A549 (cell line): ENCODE data around the gene HTR3D. TPM values are rescaled to one million over a fixed set of nuclear protein-coding genes. Genes with fewer than 3 reads are reported as not detected.

Experiments
- ATAC-seq, 2 experiments: fragments of 200-7000 bp in 1 of 2; fragments of >200 bp in 1 of 2; cut with Nextera tagmentation in 1 of 2; cut with Tn5 transposase in 1 of 2; 3 replicates each; pipeline versions ENCODE4 v1.8.0 to v1.9.1; 2018 to 2020; ENCODE audit warnings: mild to moderate bottlenecking in 1 of 2, moderate library complexity in 1 of 2
- CTCF ChIA-PET: fragments of 300-600 bp; sonication (Branson Sonifier 250); formaldehyde crosslinking; extraction: SDS; loops from one replicate; lab custom pipeline; 2021; ENCODE audit warnings: antibody characterized with exemption, inconsistent platforms; lab: Yijun Ruan, JAX
- POLR2A ChIA-PET: fragments of 350-600 bp; formaldehyde crosslinking; extraction: SDS; loops from one replicate; lab custom pipeline; 2021; ENCODE audit warnings: antibody characterized with exemption, inconsistent platforms; lab: Yijun Ruan, JAX
- DNase-seq, 2 experiments: peaks; one replicate each; pipeline versions ENCODE4 v3.0.0 to v3.0.0-alpha.2; 2011 to 2016; ENCODE audit warnings: low read depth in 1 of 2, low spot score in 1 of 2
- FAIRE-seq: peaks from 2 replicates; lab custom pipeline; 2011; peaks lifted over from hg19 to GRCh38; lab: Jason Lieb, UNC
- H3K27ac ChIP-seq, 2 experiments: fragments of >200 bp; sonication (Bioruptor Twin); formaldehyde crosslinking; 3 replicates each; pipeline ENCODE4 v1.5.1; 2016 to 2017
- H3K4me1 ChIP-seq: fragments of >200 bp; sonication (Bioruptor Twin); formaldehyde crosslinking; 3 replicates; pipeline ENCODE4 v1.6.1; 2016
- H3K4me2 ChIP-seq: fragments of >200 bp; sonication (Bioruptor Twin); formaldehyde crosslinking; 3 replicates; pipeline ENCODE4 v1.6.1; 2016
- H3K4me3 ChIP-seq: fragments of >200 bp; sonication (Bioruptor Twin); formaldehyde crosslinking; 3 replicates; pipeline ENCODE4 v1.5.1; 2016
- H3K9me3 ChIP-seq: fragments of >200 bp; sonication (Bioruptor Twin); formaldehyde crosslinking; 3 replicates; pipeline ENCODE4 v1.6.1; 2016
- ATOH8 ChIP-seq: fragments of 250-450 bp; sonication (Bioruptor Pico); IDR thresholded peaks from 2 replicates; pipeline ENCODE4 v1.5.0; 2020; ENCODE audit warnings: low read depth, mild to moderate bottlenecking, moderate library complexity
- BHLHE40 ChIP-seq: IDR thresholded peaks from 2 replicates; pipeline ENCODE4 v1.6.1; 2012; ENCODE audit warnings: low read depth, low read length, inconsistent platforms
- CBX2 ChIP-seq: fragments of 200-600 bp; sonication (generic); IDR thresholded peaks from 2 replicates; pipeline ENCODE4 v1.6.1; 2016; ENCODE audit warnings: low read depth, mild to moderate bottlenecking, borderline replicate concordance
- CHD4 ChIP-seq: fragments of 200-600 bp; sonication (generic); IDR thresholded peaks from 2 replicates; pipeline ENCODE4 v1.6.1; 2016; ENCODE audit warnings: antibody characterized with exemption, mild to moderate bottlenecking, borderline replicate concordance
- EHF ChIP-seq: fragments of 250-450 bp; sonication (Bioruptor Pico); IDR thresholded peaks from 2 replicates; pipeline ENCODE4 v1.5.0; 2020; ENCODE audit warnings: mild to moderate bottlenecking
- EHMT2 ChIP-seq: fragments of 200-600 bp; sonication (generic); IDR thresholded peaks from 2 replicates; pipeline ENCODE4 v1.6.1; 2016; ENCODE audit warnings: antibody characterized with exemption, low read depth, mild to moderate bottlenecking, moderate library complexity
- EP300 ChIP-seq, 2 experiments: fragments of >200 bp; sonication (Bioruptor Twin); formaldehyde crosslinking; IDR thresholded peaks; 2 replicates in 1 of 2; 3 replicates in 1 of 2; pipeline ENCODE4 v1.6.1; 2016 to 2017
- ESRRA ChIP-seq: fragments of 150-350 bp; IDR thresholded peaks from 2 replicates; pipeline ENCODE4 v1.6.1; 2014; ENCODE audit warnings: mild to moderate bottlenecking, low read length, borderline replicate concordance
- FOSB ChIP-seq: fragments of 250-450 bp; sonication (Bioruptor Pico); IDR thresholded peaks from 2 replicates; pipeline ENCODE4 v1.5.0; 2020; ENCODE audit warnings: mild to moderate bottlenecking, moderate library complexity
- FOSL2 ChIP-seq, 2 experiments: fragments of 450-650 bp in 1 of 2; fragments of >200 bp in 1 of 2; sonication (Bioruptor Twin) in 1 of 2; formaldehyde crosslinking; IDR thresholded peaks; 2 replicates each; pipeline versions ENCODE4 v1.5.0 to v1.6.1; 2016 to 2020; ENCODE audit warnings: mild to moderate bottlenecking in 1 of 2, moderate library complexity in 1 of 2
- FOXS1 ChIP-seq: fragments of 250-450 bp; sonication (Bioruptor Pico); IDR thresholded peaks from 2 replicates; pipeline ENCODE4 v1.5.0; 2020; ENCODE audit warnings: mild to moderate bottlenecking, moderate library complexity
- HDAC2 ChIP-seq: fragments of 200-600 bp; sonication (generic); IDR thresholded peaks from 2 replicates; pipeline ENCODE4 v1.6.1; 2016
- HEYL ChIP-seq: fragments of 250-450 bp; sonication (Bioruptor Pico); IDR thresholded peaks from 2 replicates; pipeline ENCODE4 v1.8.0; 2021; ENCODE audit warnings: mild to moderate bottlenecking, moderate library complexity
- JUNB ChIP-seq: fragments of >200 bp; sonication (Bioruptor Twin); formaldehyde crosslinking; IDR thresholded peaks from 2 replicates; pipeline ENCODE4 v1.6.1; 2016
- MAX ChIP-seq: IDR thresholded peaks from 2 replicates; pipeline ENCODE4 v1.6.1; 2012
- MAZ ChIP-seq: fragments of 150-350 bp; IDR thresholded peaks from 2 replicates; pipeline ENCODE4 v1.6.1; 2014; ENCODE audit warnings: antibody characterized with exemption, low read depth, low read length, borderline replicate concordance
- MYC ChIP-seq: IDR thresholded peaks from 2 replicates; pipeline ENCODE4 v1.6.1; 2012; ENCODE audit warnings: mild to moderate bottlenecking, inconsistent platforms, low read length, improper control_type of control experiment, borderline replicate concordance
- NFE2L2 ChIP-seq: fragments of 150-350 bp; conservative IDR thresholded peaks from 2 replicates; pipeline ENCODE4 v1.6.1; 2014; ENCODE audit warnings: low read length
- NR3C1 ChIP-seq: fragments of >200 bp; sonication (Bioruptor Twin); formaldehyde crosslinking; IDR thresholded peaks from 3 replicates; pipeline ENCODE4 v1.6.1; 2017
- POLR2A ChIP-seq: IDR thresholded peaks from 2 replicates; pipeline ENCODE4 v1.6.1; 2012; ENCODE audit warnings: mild to moderate bottlenecking, low read length
- POLR2AphosphoS2 ChIP-seq: conservative IDR thresholded peaks from 2 replicates; pipeline ENCODE4 v1.6.1; 2012; ENCODE audit warnings: low read length, improper control_type of control experiment, inconsistent platforms
- RAD21 ChIP-seq, 2 experiments: fragments of >200 bp in 1 of 2; sonication (Bioruptor Twin) in 1 of 2; formaldehyde crosslinking in 1 of 2; IDR thresholded peaks in 1 of 2; conservative IDR thresholded peaks in 1 of 2; 2 replicates in 1 of 2; 3 replicates in 1 of 2; pipeline ENCODE4 v1.6.1; 2012 to 2018; ENCODE audit warnings: inconsistent platforms in 1 of 2
- REST ChIP-seq: fragments of 200-600 bp; sonication (generic); IDR thresholded peaks from 2 replicates; pipeline ENCODE4 v1.6.1; 2016; ENCODE audit warnings: antibody characterized with exemption, mild to moderate bottlenecking, moderate library complexity
- SMC3 ChIP-seq: fragments of >200 bp; sonication (Bioruptor Twin); formaldehyde crosslinking; IDR thresholded peaks from 3 replicates; pipeline ENCODE4 v1.6.1; 2018; ENCODE audit warnings: inconsistent platforms
- SREBF2 ChIP-seq: fragments of 450-650 bp; IDR thresholded peaks from 2 replicates; pipeline ENCODE4 v1.6.1; 2014; ENCODE audit warnings: mild to moderate bottlenecking, moderate library complexity
- TFCP2L1 ChIP-seq: fragments of 250-450 bp; sonication (Bioruptor Pico); IDR thresholded peaks from 2 replicates; pipeline ENCODE4 v1.5.0; 2021; ENCODE audit warnings: mild to moderate bottlenecking
- USF2 ChIP-seq: fragments of 450-650 bp; IDR thresholded peaks from 2 replicates; pipeline ENCODE4 v1.6.1; 2014; ENCODE audit warnings: antibody characterized with exemption
- ZC3H11A ChIP-seq: fragments of 450-650 bp; IDR thresholded peaks from 2 replicates; pipeline ENCODE4 v1.6.1; 2014; ENCODE audit warnings: antibody characterized with exemption, mild to moderate bottlenecking
- ZFP36 ChIP-seq: fragments of 450-650 bp; IDR thresholded peaks from 2 replicates; pipeline ENCODE4 v1.6.1; 2014; ENCODE audit warnings: borderline replicate concordance; ENCODE audit not compliant: partially characterized antibody
- WGBS: methylation state at CpG from one replicate; pipeline ENCODE4 v1.1.6; 2017; ENCODE audit errors: missing lambda C conversion rate; 5-methylcytosine and 5-hydroxymethylcytosine counted together
- polyA plus RNA-seq, 4 experiments: library from polyadenylated mRNA; depleted of rRNA in 3 of 4; stranded (reverse); fragments of >200 nt; fragmentation: RNase III in 1 of 4; extraction: RNeasy Plus Mini Kit Qiagen cat#74134 plus additional on column Dnase treatment in 1 of 4; gene quantifications; 2 replicates in 3 of 4; 3 replicates in 1 of 4; pipeline ENCODE4 v1.2.3, GENCODE V29; 2011 to 2017

HTR3D gene
- polyA plus RNA-seq, 2 of the 4 experiments (the other 2 are of a cell fraction): not detected

GRCh38 chr3:184075901-184076300 lies 44.4 kb downstream of the HTR3D start:
- TF ChIP-seq CBX2 (no peak), FOSL2 (IDR thresholded peaks at IDR 0.05) (no peak), FOSL2 (CRISPR knock-in tag; IDR thresholded peaks at IDR 0.05) (no peak), TFCP2L1 (CRISPR knock-in tag) (no peak), MAZ (no peak), ZC3H11A (no peak), FOSB (CRISPR knock-in tag) (no peak), FOXS1 (CRISPR knock-in tag) (no peak), POLR2A (no peak), MYC (no peak), ZFP36 (no peak), USF2 (no peak), ATOH8 (CRISPR knock-in tag) (no peak), NFE2L2 (no peak), HDAC2 (no peak), EHF (CRISPR knock-in tag) (no peak), SREBF2 (no peak), EP300 (IDR thresholded peaks at IDR 0.05) (no peak), ESRRA (no peak), REST (no peak), JUNB (no peak)
- ChIA-PET CTCF (interaction anchor here (0.5 to 1.5 kb wide), 3 partner anchors 33 to 293 kb away, joined by 3 read pairs; partner anchors contain the start of gene EIF2B5), POLR2A (no interaction called here)

GRCh38 chr3:184077881-184078280 lies 46.3 kb downstream of the HTR3D start:
- no peaks in the 10 kb centered on the region for H3K4me1 ChIP-seq
- no peak for DNase-seq
- TF ChIP-seq POLR2AphosphoS2 (no peak), NFE2L2 (no peak), HEYL (no peak), MAX (no peak), SMC3 (no peak), BHLHE40 (no peak), FOXS1 (CRISPR knock-in tag) (no peak), EHMT2 (no peak), NR3C1 (no peak), CHD4 (no peak), RAD21 (conservative IDR thresholded peaks at IDR 0.05 in 1 of 2, IDR thresholded peaks at IDR 0.05 in 1 of 2) (no peak), EP300 (IDR thresholded peaks at IDR 0.05) (no peak)
- TF ChIP-seq, all 56 proteins: peak for 0
- H3K4me2 ChIP-seq: no peak overlapping the region
- FAIRE-seq (no peak), ATAC-seq (no peak)
- WGBS: 49% methylated on average over 5 of the region's 5 CpGs
- CTCF ChIA-PET: no interaction called here
- no peak overlapping the region for H3K27ac ChIP-seq
- no peaks in the 10 kb centered on the region for H3K9me3 ChIP-seq
- no peak overlapping the region for H3K4me3 ChIP-seq
- POLR2A ChIA-PET: no interaction called here

More at GRCh38 chr3:184075901-184076300, 44.4 kb downstream of the HTR3D start:
- FAIRE-seq: no peak
- H3K4me3 ChIP-seq: no peak overlapping the region
- H3K4me2 ChIP-seq: no peak overlapping the region
- H3K9me3 ChIP-seq: no peaks in the 10 kb centered on the region
- ATAC-seq: no peak
- 46% methylated on average over 2 of the region's 6 CpGs for WGBS
- DNase-seq: no peak
- H3K4me1 ChIP-seq: no peaks in the 10 kb centered on the region
- H3K27ac ChIP-seq: no peak overlapping the region
